RWPE2 (cell line): Measurements from ENCODE around the gene TUBB1.

Experiments used
- ATAC-seq: fragments of 200-7000 bp; cut with Tn5 transposase; 3 replicates; pipeline ENCODE4 v1.9.1; 2021; ENCODE audit warnings: low read depth
- DNase-seq: peaks from one replicate; pipeline ENCODE4 v3.0.0-alpha.2; 2020; ENCODE audit warnings: low spot score
- H3K27ac ChIP-seq: fragments of 450-650 bp; 2 replicates; pipeline ENCODE4 v1.5.1; 2017; ENCODE audit warnings: mild to moderate bottlenecking; ENCODE audit not compliant: poor library complexity, severe bottlenecking
- H3K27me3 ChIP-seq: fragments of 250-450 bp; sonication (Bioruptor Pico); 2 replicates; pipeline ENCODE4 v1.5.1; 2021; ENCODE audit warnings: mild to moderate bottlenecking, moderate library complexity; ENCODE audit not compliant: insufficient read depth, poor library complexity, severe bottlenecking
- H3K36me3 ChIP-seq: fragments of 250-450 bp; sonication (Bioruptor Pico); 2 replicates; pipeline ENCODE4 v1.5.1; 2020; ENCODE audit warnings: low read depth, mild to moderate bottlenecking, moderate library complexity
- H3K4me1 ChIP-seq: fragments of 250-450 bp; sonication (Bioruptor Pico); 2 replicates; pipeline ENCODE4 v1.5.1; 2021; ENCODE audit warnings: mild to moderate bottlenecking, moderate library complexity; ENCODE audit not compliant: insufficient read depth, poor library complexity, severe bottlenecking
- H3K4me3 ChIP-seq: fragments of 250-450 bp; sonication (Bioruptor Pico); 2 replicates; pipeline ENCODE4 v1.5.1; 2021; ENCODE audit warnings: mild to moderate bottlenecking, moderate library complexity; ENCODE audit not compliant: severe bottlenecking
- H3K9me3 ChIP-seq: fragments of 250-450 bp; sonication (Bioruptor Pico); 2 replicates; pipeline ENCODE4 v1.5.1; 2021; ENCODE audit warnings: mild to moderate bottlenecking, moderate library complexity; ENCODE audit not compliant: severe bottlenecking
- TF ChIP-seq, protein P1 (sequence below): fragments of 450-650 bp; IDR thresholded peaks from one replicate; pipeline ENCODE4 v1.5.1; 2017; ENCODE audit warnings: mild to moderate bottlenecking, moderate library complexity; ENCODE audit not compliant: poor library complexity, severe bottlenecking

Gene TUBB1

DNA sequence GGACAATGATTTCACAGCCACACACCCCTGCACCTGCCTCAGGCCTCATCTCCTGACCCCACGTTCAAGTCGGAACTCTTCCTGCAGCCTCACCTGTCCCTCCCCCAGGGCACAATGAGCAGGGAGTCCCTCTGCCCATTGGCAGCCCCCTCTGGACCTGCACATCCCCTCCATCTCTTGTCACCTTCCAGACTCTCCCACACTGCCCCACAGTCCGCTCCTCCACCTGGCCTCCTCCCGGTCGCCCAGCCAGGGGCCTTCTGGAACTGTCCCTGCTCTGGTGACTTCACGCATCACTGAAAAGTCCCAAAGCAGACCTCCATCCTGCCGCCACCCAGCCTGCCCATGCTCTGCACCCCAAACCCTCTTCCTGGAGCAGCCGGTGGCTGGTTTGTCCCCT lies 16.8 kb upstream of the TUBB1 start:
- Histone ChIP-seq H3K4me1 (peaks cover under 1% of the 10 kb centered on the region), H3K4me3 (no peak overlapping the region), H3K36me3 (peaks cover 78% of the 10 kb centered on the region), H3K9me3 (no peaks in the 10 kb centered on the region), H3K27me3 (no peaks in the 10 kb centered on the region), H3K27ac (no peak overlapping the region)
- ATAC-seq: no peak
- TF ChIP-seq, protein P1, sequence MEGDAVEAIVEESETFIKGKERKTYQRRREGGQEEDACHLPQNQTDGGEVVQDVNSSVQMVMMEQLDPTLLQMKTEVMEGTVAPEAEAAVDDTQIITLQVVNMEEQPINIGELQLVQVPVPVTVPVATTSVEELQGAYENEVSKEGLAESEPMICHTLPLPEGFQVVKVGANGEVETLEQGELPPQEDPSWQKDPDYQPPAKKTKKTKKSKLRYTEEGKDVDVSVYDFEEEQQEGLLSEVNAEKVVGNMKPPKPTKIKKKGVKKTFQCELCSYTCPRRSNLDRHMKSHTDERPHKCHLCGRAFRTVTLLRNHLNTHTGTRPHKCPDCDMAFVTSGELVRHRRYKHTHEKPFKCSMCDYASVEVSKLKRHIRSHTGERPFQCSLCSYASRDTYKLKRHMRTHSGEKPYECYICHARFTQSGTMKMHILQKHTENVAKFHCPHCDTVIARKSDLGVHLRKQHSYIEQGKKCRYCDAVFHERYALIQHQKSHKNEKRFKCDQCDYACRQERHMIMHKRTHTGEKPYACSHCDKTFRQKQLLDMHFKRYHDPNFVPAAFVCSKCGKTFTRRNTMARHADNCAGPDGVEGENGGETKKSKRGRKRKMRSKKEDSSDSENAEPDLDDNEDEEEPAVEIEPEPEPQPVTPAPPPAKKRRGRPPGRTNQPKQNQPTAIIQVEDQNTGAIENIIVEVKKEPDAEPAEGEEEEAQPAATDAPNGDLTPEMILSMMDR: no peak
- peak; percentile 84 for DNase-seq

DNA sequence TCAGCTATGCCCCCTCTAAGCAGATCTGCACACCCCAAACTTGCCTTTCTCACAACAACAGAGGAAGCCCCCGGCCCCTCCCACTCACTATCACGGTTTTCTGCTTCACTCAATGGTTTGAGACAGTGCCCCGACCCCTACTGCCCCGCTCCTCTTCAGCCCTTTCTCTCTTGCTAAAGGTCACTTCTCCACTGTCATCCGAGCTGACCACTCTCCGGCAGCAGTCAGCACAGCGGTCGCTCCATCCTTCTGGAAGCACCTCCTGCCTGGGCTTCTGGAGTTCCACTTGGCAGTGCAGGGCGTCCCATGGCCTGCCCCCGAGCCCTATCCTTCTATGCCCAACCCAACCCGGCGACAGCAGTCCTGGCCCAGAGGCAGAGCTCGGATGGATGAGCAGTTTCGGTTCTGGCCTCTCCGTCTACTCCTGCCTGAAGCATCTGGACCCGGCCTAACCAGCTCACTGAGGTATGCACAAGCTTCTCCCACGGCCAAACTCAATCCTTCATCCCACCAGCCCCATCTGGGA lies 16.3 kb upstream of the TUBB1 start:
- TF ChIP-seq, protein P1: no peak
- Histone ChIP-seq H3K9me3 (no peaks in the 10 kb centered on the region), H3K36me3 (peaks cover 73% of the 10 kb centered on the region), H3K27ac (no peak overlapping the region), H3K4me3 (no peak overlapping the region), H3K4me1 (peaks cover 4% of the 10 kb centered on the region), H3K27me3 (no peaks in the 10 kb centered on the region)
- ATAC-seq (no peak), DNase-seq (peak; percentile 81)

DNA sequence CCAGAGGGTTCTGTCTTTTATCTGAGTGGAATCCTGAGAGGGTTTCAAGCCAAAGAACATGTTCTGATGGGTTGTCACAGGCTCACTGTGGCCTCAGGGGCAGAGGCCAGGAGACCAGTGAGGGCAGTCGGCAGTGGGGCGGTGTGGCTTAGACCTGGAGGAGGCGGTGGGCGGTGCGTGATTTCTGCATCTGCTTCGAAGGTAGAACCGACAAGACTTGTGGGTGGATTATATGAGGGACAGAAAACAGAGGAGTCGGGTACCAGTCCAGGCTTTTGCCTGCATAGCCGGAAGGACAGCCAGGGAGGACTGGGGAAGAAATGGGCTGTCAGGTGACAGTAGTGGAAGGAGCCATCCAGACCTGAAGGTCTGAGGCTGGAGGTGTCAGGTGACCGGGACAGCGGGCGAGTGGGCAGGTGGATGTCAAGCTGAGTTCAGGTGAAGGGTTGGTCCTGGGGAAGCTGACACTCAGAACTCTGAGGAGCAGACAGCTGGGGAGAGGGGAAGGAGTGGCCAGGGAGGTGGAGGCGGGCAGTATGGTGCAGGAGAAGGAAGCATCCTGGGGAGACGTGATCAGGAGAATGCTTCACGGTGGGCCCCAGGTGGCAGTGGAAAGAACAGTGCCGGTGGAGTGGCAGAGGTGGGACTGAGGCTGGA lies 15.3 kb upstream of the TUBB1 start:
- no peak overlapping the region for H3K4me3 ChIP-seq
- TF ChIP-seq, protein P1: no peak
- no peaks in the 10 kb centered on the region for H3K27me3 ChIP-seq
- no peak overlapping the region for H3K27ac ChIP-seq
- H3K36me3 ChIP-seq: peaks cover 62% of the 10 kb centered on the region
- DNase-seq (peak; percentile 80), ATAC-seq (no peak)
- H3K9me3 ChIP-seq: no peaks in the 10 kb centered on the region
- H3K4me1 ChIP-seq: peaks cover 4% of the 10 kb centered on the region

DNA sequence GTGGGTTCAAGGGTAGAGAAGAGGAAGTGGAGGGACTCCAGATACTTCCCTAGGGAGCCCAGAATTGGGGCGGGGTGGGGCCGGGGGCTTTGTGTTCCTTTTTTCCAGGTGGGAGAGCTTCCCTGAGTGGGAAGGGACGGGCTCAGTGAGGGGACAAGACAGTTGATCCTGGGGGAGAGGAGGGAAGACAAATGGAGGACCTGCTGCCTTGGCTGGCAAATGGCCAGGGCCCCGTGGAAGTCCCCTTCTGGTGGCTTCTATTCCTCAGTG lies 14.8 kb upstream of the TUBB1 start:
- H3K36me3 ChIP-seq: peaks cover 58% of the 10 kb centered on the region
- DNase-seq: peak; percentile 82
- H3K4me1 ChIP-seq: peaks cover 4% of the 10 kb centered on the region
- no peak overlapping the region for H3K27ac ChIP-seq
- no peaks in the 10 kb centered on the region for H3K9me3 ChIP-seq
- TF ChIP-seq, protein P1: no peak
- H3K4me3 ChIP-seq: no peak overlapping the region
- H3K27me3 ChIP-seq: no peaks in the 10 kb centered on the region
- no peak for ATAC-seq

DNA sequence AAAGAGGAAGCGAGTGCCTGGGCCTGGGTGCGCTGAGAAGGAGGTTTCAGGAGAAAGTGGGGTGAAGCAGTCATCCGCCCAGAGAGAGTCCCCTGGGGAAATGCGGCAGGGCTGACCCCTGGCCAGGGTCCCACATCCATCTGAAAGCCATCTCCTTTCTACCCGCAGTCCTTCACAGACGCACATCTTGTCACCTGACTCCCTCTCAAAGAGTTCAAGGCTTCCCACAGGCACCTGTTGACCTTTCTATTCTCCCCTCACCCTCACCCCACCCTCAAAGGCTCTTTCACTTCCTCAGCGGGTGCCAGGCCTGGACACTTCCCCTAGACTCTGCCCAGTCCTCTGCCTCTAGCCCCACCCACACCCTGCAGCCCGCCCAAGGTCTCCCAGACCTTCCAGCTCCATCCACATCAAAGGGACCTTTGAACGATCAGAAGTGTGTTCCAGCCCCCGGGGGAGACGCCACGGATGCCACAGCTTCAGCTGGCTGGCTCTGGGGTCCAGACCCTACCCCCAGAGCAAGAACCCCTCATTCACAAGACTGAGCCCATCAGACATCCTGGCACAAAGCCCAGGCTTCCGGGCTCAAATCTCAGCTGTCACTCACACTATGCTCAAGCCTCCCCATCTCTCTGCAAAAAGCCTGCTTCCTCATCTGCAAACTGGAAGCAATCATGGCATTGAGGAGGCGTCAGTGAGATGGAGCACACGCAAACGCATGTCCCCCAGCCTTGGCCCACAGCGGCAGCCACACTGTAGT lies 14.3 kb upstream of the TUBB1 start:
- H3K4me3 ChIP-seq: no peak overlapping the region
- peaks cover 52% of the 10 kb centered on the region for H3K36me3 ChIP-seq
- H3K4me1 ChIP-seq: peaks cover 4% of the 10 kb centered on the region
- TF ChIP-seq, protein P1: no peak
- no peaks in the 10 kb centered on the region for H3K27me3 ChIP-seq
- ATAC-seq (no peak), DNase-seq (peak; percentile 79)
- no peak overlapping the region for H3K27ac ChIP-seq
- no peaks in the 10 kb centered on the region for H3K9me3 ChIP-seq
